Esophagus squamous epithelium (tissue), 5 donors: ENCODE data around the gene CLSTN2. TPM values are rescaled to one million over a fixed set of nuclear protein-coding genes. Genes with fewer than 3 reads are reported as not detected.

ENCODE experiments used
- DNase-seq: peaks from one replicate; lab custom pipeline; 2025; lab: John Stamatoyannopoulos, UW
- H3K27ac ChIP-seq, 4 donors: fragments of 200-600 bp; sonication (generic); one replicate each; pipeline ENCODE4 v1.5.1; 2016 to 2019; ENCODE audit warnings: mild to moderate bottlenecking in 1 of 4
- H3K27me3 ChIP-seq, 4 donors: fragments of 200-600 bp; sonication (generic); 1 replicate in 3 of 4; 2 replicates in 1 of 4; pipeline versions ENCODE4 v1.5.1 to v1.6.0; 2017 to 2021; ENCODE audit warnings: antibody characterized with exemption in 1 of 4
- H3K36me3 ChIP-seq, 3 donors: fragments of 200-600 bp; sonication (generic); one replicate each; pipeline ENCODE4 v1.5.1; 2016 to 2019
- H3K4me1 ChIP-seq, 3 donors: fragments of 200-600 bp; sonication (generic); one replicate each; pipeline ENCODE4 v1.5.1; 2017 to 2019
- H3K4me3 ChIP-seq, 4 donors: fragments of 200-600 bp; sonication (generic); 1 replicate in 3 of 4; 2 replicates in 1 of 4; pipeline ENCODE4 v1.5.1; 2016 to 2019; ENCODE audit warnings: mild to moderate bottlenecking in 2 of 4, moderate library complexity in 1 of 4
- H3K9me3 ChIP-seq, 3 donors: fragments of 200-600 bp; sonication (generic); one replicate each; pipeline ENCODE4 v1.5.1; 2016 to 2019
- POLR2A ChIP-seq, 4 donors: fragments of 450-650 bp; IDR thresholded peaks; one replicate each; pipeline ENCODE4 v1.6.1; 2017; ENCODE audit warnings: antibody characterized with exemption in 4 of 4, mild to moderate bottlenecking in 4 of 4, moderate library complexity in 3 of 4
- WGBS, 2 donors: methylation state at CpG; one replicate each; pipeline ENCODE4 v1.1.5; 2018; 5-methylcytosine and 5-hydroxymethylcytosine counted together
- intact Hi-C: fragments of 100-400 bp; cut with DNase I; formaldehyde crosslinking; loops from one replicate; pipeline ENCODE4 v1.15.0; 2022
- total RNA-seq, 4 donors: library from RNA; depleted of rRNA; stranded (reverse); fragments of >200 nt; gene quantifications; one replicate each; pipeline ENCODE4 v1.1.0, GENCODE V29; 2016
- TF ChIP-seq, protein P1 (sequence below), 6 experiments: fragments of 450-650 bp in 4 of 6; fragments of 200-600 bp in 2 of 6; sonication (generic) in 2 of 6; IDR thresholded peaks; one replicate each; pipeline ENCODE4 v1.5.1; 2016 to 2019; ENCODE audit warnings: antibody characterized with exemption in 6 of 6, mild to moderate bottlenecking in 4 of 6, moderate library complexity in 4 of 6
- donor health status: DM: yes; HTN: yes; CAD: no.

CLSTN2 gene
- total RNA-seq, 4 donors from 2014 or later, result 0.53 to 5.0 (median 3.1) TPM

DNA sequence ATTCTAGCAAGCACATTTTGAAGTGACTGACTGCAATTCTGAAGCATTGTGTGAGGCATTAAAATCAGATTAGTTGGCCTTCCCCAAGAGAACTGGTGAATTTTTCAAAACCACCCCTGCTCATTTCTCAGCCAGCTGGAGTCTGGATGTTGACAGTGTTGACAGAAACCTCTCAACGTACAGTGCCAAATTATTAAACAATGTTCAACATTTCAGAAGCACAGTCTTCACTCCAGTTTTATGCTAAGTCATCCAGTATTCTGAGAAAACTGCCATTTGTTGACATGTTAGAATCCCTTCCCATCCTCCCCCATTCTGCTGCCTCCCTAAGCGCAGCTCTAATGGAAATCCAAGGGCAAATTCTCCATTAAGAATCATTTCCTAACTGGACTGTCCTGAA, 373.6 kb downstream of the CLSTN2 start:
- intact Hi-C loops, result no loop called here
- Histone ChIP-seq H3K27me3 (no peaks in the 10 kb centered on the region), H3K9me3 (no peaks in the 10 kb centered on the region), H3K4me1 (no peaks in the 10 kb centered on the region), H3K27ac (no peak overlapping the region), H3K4me3 (no peak overlapping the region), H3K36me3 (no peaks in the 10 kb centered on the region)
- no peak for DNase-seq
- TF ChIP-seq POLR2A (IDR thresholded peaks at IDR 0.05), result no peak
- TF ChIP-seq, protein P1, sequence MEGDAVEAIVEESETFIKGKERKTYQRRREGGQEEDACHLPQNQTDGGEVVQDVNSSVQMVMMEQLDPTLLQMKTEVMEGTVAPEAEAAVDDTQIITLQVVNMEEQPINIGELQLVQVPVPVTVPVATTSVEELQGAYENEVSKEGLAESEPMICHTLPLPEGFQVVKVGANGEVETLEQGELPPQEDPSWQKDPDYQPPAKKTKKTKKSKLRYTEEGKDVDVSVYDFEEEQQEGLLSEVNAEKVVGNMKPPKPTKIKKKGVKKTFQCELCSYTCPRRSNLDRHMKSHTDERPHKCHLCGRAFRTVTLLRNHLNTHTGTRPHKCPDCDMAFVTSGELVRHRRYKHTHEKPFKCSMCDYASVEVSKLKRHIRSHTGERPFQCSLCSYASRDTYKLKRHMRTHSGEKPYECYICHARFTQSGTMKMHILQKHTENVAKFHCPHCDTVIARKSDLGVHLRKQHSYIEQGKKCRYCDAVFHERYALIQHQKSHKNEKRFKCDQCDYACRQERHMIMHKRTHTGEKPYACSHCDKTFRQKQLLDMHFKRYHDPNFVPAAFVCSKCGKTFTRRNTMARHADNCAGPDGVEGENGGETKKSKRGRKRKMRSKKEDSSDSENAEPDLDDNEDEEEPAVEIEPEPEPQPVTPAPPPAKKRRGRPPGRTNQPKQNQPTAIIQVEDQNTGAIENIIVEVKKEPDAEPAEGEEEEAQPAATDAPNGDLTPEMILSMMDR (IDR thresholded peaks at IDR 0.05), result no peak
- WGBS, 2 donors, result 61 to 80% methylated on average over 2 of the region's 2 CpGs

DNA sequence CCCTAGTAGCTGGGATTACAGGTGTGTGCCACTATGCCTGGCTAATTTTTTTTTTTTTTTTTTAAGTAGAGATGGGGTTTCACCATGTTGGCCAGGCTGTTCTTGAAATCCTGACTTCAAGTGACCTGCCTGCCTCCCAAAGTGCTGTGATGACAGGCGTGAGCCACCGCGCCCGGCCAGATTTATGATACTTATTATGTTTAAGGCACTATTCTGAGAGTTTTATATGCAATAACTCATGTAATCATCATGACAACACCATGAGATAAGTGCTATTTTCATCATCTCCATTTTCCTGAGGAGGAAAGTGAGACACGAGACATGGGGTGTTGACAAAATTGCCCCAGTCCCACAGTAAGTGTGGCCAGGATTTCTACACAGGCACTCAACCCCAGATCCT, 376.4 kb downstream of the CLSTN2 start:
- Histone ChIP-seq H3K9me3 (no peaks in the 10 kb centered on the region), H3K4me1 (no peaks in the 10 kb centered on the region), H3K36me3 (no peaks in the 10 kb centered on the region), H3K27me3 (peaks cover 0 to 11% (median 0%) of the 10 kb centered on the region in 4 donors), H3K4me3 (no peak overlapping the region), H3K27ac (no peak overlapping the region)
- WGBS, 2 donors, result 92% methylated on average over 5 of the region's 5 CpGs; no CpG with 5 or more reads in 1 of the 2 donors
- intact Hi-C loops, result no loop called here
- TF ChIP-seq POLR2A (IDR thresholded peaks at IDR 0.05), result no peak
- TF ChIP-seq, protein P1 (IDR thresholded peaks at IDR 0.05), result no peak
- DNase-seq, result no peak

DNA sequence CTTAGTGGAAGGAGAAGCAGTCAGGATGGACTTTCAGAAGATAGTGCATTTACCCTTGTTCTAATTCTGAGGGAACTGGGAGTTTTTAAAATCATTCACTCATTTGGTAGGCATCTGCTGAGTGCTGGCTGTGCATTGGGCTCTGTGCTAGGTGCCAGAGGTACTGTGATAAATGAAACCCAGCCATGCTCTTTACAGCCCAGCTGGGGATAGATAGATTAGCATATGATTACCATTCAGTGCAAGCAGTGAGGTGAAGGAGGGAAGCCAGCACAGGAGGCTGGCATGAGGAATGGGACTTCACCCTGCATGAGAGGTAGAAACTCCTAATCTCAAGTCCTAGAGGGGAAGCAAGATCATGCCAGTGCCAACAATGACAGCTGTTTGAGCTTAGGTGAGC, 381.0 kb downstream of the CLSTN2 start:
- intact Hi-C loops, result no loop called here
- no peaks in the 10 kb centered on the region for H3K4me1 ChIP-seq
- no peak overlapping the region for H3K4me3 ChIP-seq
- no peak for DNase-seq
- no peaks in the 10 kb centered on the region for H3K36me3 ChIP-seq
- no peaks in the 10 kb centered on the region for H3K9me3 ChIP-seq
- peaks cover 0 to 26% (median 0%) of the 10 kb centered on the region in 4 donors for H3K27me3 ChIP-seq
- H3K27ac ChIP-seq, result no peak overlapping the region
- no peak for TF ChIP-seq POLR2A (IDR thresholded peaks at IDR 0.05)
- TF ChIP-seq, protein P1 (IDR thresholded peaks at IDR 0.05), result no peak

DNA sequence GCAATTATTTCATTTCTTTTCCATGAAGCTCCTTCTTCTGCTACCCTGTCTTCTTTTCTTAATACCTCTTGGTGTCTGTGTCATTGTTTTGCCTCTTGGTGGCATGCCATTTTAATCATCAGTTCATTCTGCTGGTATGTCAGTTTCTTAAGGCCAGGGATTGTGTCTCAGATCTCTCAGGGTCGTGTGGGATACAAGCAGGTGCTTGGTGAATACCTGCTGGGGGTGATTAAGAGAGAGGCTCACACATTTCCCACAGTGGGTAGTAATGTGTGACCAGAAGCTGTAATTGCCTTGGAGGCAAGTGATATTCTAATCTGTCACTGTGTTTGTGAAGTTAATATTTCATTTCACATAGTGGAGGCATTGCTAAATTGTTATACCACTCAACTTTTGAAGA, 381.5 kb downstream of the CLSTN2 start:
- intact Hi-C loops, result no loop called here
- Histone ChIP-seq H3K9me3 (no peaks in the 10 kb centered on the region), H3K27ac (no peak overlapping the region), H3K4me1 (no peaks in the 10 kb centered on the region), H3K4me3 (no peak overlapping the region), H3K36me3 (no peaks in the 10 kb centered on the region), H3K27me3 (peaks cover 0 to 26% (median 0%) of the 10 kb centered on the region in 4 donors)
- 0 to 50% methylated on average over 1 of the region's 1 CpG for WGBS, 2 donors
- TF ChIP-seq, protein P1 (IDR thresholded peaks at IDR 0.05), result no peak
- TF ChIP-seq POLR2A (IDR thresholded peaks at IDR 0.05), result no peak
- DNase-seq, result no peak

DNA sequence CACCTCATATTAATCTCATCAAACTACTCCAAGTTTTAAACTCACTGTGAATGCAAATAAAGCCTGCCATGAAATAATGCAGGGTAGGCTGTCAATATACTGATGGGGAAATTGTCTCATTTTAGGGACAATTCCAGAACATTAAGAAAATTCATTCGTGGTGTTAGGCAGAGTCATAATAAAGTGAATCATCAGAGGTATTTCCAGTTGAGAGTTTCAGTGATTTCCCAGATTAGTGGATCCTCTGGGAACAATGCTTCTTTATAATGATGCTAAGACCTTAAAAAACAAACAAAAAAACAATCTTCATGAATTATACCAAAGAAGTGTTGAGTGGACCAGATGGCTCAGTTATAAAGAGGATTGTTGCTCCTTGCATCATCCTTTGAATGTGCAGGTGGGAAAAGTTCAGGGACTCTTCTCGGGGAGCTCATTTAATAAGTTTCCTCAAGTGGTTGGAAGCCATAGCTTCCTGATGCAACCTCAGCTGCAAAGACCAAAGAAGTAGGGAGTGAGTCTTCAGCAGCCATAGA, 381.9 kb downstream of the CLSTN2 start:
- no peak for TF ChIP-seq POLR2A (IDR thresholded peaks at IDR 0.05)
- TF ChIP-seq, protein P1 (IDR thresholded peaks at IDR 0.05), result no peak
- H3K27me3 ChIP-seq, result peaks cover 0 to 29% (median 0%) of the 10 kb centered on the region in 4 donors
- H3K9me3 ChIP-seq, result no peaks in the 10 kb centered on the region
- H3K36me3 ChIP-seq, result no peaks in the 10 kb centered on the region
- H3K4me1 ChIP-seq, result no peaks in the 10 kb centered on the region
- DNase-seq, result no peak
- WGBS, 2 donors, result 55 to 58% methylated on average over 2 of the region's 2 CpGs
- intact Hi-C loops, result no loop called here
- H3K27ac ChIP-seq, result no peak overlapping the region
- no peak overlapping the region for H3K4me3 ChIP-seq
